HG03095 (cell line): ENCODE measurements around the gene RBKS.

Source experiments
- ATAC-seq: cut with Tn5 transposase; IDR thresholded peaks from one replicate; pipeline ENCODE4 v1.9.1; 2021; ENCODE audit warnings: moderate library complexity; ENCODE audit not compliant: unreplicated experiment

RBKS gene

GRCh38 chr2:27890146-27890923, at the start of gene RBKS, which contains the start of gene BABAM2:
TSS of gene RBKS (minus strand) at chr2:27890387. CDS start at chr2:27890345, 42 bp downstream.
TSS of gene BABAM2 (plus strand) at chr2:27890729. CDS start at chr2:27894557, 3,828 bp downstream.
- ATAC-seq: peak; percentile 70

- no peak for ATAC-seq
Measured at GRCh38 chr2:27935026-27935425, 44.8 kb upstream of the RBKS start.

- no peak for ATAC-seq
Measured at GRCh38 chr2:27932396-27932795, 42.2 kb upstream of the RBKS start.

GRCh38 chr2:27931361-27931950, 41.3 kb upstream of the RBKS start:
- ATAC-seq: no peak

- no peak for ATAC-seq
Measured at GRCh38 chr2:27929916-27930486, 39.8 kb upstream of the RBKS start.

GRCh38 chr2:27925766-27926472, 35.7 kb upstream of the RBKS start:
- ATAC-seq: no peak

- no peak for ATAC-seq
Measured at GRCh38 chr2:27922842-27923241, 32.7 kb upstream of the RBKS start.

GRCh38 chr2:27921880-27922547, 31.8 kb upstream of the RBKS start:
- ATAC-seq: no peak

- ATAC-seq: no peak
Measured at GRCh38 chr2:27921424-27921823, 31.2 kb upstream of the RBKS start.

GRCh38 chr2:27920148-27920885, 30.1 kb upstream of the RBKS start:
- no peak for ATAC-seq

- no peak for ATAC-seq
Measured at GRCh38 chr2:27916293-27916995, 26.3 kb upstream of the RBKS start.

- no peak for ATAC-seq
Measured at GRCh38 chr2:27915874-27916273, 25.7 kb upstream of the RBKS start.

- ATAC-seq: no peak
Measured at GRCh38 chr2:27915191-27915590, 25.0 kb upstream of the RBKS start.

GRCh38 chr2:27914805-27915175, 24.6 kb upstream of the RBKS start:
- no peak for ATAC-seq

GRCh38 chr2:27914041-27914804, 24.0 kb upstream of the RBKS start:
- no peak for ATAC-seq

GRCh38 chr2:27912512-27912911, 22.3 kb upstream of the RBKS start:
- ATAC-seq: no peak

GRCh38 chr2:27911458-27912210, 21.4 kb upstream of the RBKS start:
- ATAC-seq: no peak

GRCh38 chr2:27909901-27910300, 19.7 kb upstream of the RBKS start:
- ATAC-seq: no peak
